ENCODE data around the gene GLG1.
"Not testable (repeated sequence)": the region's sequence is repeated elsewhere in the genome, so short reads cannot be mapped to it uniquely, and the experiment has no call there.

The GLG1 gene

GRCh38 chr16:74455213-74455612 lies 151.7 kb downstream of the GLG1 start:
- FAIRE-seq (no peak), DNase-seq (ENCODE audit: insufficient read length, low spot score) (no peak)
- no peak for TF ChIP-seq POLR2A (IDR thresholded peaks at IDR 0.05; ENCODE audit: low read depth, low read length)

DNA sequence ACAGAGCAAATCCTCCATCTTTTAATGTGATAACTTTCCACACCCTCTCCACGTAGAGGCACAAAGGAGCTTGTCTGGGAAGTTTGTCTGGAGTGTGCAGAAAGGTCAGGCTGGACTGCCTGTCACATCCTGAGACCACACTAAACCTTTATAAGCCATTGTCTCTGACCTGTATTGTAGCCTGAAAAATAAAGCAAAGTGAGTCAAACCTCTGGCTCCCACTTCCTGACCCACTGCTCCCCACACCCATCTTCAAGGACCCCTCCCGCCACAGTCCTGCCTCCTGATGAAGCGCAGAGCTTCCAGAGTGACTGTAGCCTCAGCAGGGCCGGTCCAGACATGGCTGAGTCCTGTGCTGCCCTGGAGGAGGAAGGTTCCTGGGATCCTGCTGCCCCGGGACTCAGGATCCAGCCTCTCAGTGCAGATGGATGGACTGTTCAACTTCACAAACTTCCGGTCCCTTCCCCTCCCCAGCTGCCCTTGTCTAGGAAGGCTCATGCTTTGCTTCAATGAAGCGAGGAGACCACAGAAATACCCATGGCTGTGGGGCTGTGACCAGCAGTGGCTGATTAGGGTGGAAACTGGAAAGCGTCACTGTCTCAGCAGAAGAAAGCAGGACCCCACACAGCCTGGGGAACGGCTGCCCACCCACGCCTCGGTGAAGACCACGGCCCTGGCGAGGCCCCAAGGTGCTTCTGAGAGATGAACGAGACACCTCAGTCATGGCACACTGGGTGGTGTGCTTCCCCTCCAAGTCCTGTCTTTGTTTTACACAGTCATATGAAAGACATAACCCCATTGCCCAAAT lies 154.8 kb downstream of the GLG1 start:
- TF ChIP-seq POLR2A (IDR thresholded peaks at IDR 0.05; ENCODE audit: low read depth, low read length) = no peak
- no peak for FAIRE-seq
- no peak for DNase-seq (ENCODE audit: insufficient read length, low spot score)

DNA sequence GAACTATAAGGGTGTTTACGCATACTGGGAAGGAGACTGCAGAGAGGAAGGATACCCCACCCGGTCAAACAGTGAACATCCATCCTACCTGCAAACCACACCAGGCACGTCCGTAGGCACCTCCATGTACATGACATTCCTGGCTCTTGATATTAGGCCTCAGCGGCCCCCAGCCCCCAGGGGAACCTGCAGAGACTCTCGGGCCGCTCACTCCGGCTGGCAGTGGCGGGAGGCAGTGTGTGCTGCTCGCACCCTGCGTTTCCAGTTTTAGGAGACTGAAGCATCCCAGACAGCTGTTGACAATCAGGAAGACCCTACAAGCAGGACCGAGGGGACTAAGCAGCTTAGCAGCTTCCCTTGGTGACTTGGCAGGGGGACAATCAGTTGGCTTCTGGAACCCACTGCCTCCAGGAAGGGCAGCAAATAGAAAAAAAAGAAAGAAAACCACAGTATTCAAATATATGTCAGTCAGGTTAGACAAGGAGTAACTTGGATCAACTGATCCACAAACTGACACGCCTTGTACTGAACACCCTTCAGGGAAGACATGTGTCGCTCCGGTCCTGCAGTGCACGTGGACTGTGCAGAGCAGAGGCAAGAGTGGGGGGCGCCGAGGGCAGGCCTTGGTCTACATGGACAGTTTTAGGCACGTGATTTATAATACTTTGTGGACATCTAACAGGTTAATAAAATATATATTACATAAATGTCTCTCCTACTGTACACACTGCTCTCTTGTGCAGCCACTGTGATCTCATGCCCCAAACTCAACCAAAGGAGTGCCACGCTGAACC lies 155.8 kb downstream of the GLG1 start:
- FAIRE-seq = no peak
- no peak for TF ChIP-seq POLR2A (IDR thresholded peaks at IDR 0.05; ENCODE audit: low read depth, low read length)
- no peak for DNase-seq (ENCODE audit: insufficient read length, low spot score)

GRCh38 chr16:74450236-74450635 lies 156.7 kb downstream of the GLG1 start:
- DNase-seq (ENCODE audit: insufficient read length, low spot score) (no peak), FAIRE-seq (no peak)
- no peak for TF ChIP-seq POLR2A (IDR thresholded peaks at IDR 0.05; ENCODE audit: low read depth, low read length)

- DNase-seq (ENCODE audit: insufficient read length, low spot score) (peak; percentile 54), FAIRE-seq (no peak)
- TF ChIP-seq POLR2A (IDR thresholded peaks at IDR 0.05; ENCODE audit: low read depth, low read length) = no peak
These were observed 157.4 kb downstream of the GLG1 start for GRCh38 chr16:74449470-74449869.

- FAIRE-seq (no peak), DNase-seq (ENCODE audit: insufficient read length, low spot score) (peak; percentile 82)
- no peak for TF ChIP-seq POLR2A (IDR thresholded peaks at IDR 0.05; ENCODE audit: low read depth, low read length)
These were observed 157.9 kb downstream of the GLG1 start for GRCh38 chr16:74448990-74449389.

- DNase-seq (ENCODE audit: insufficient read length, low spot score) = no peak
- TF ChIP-seq POLR2A (IDR thresholded peaks at IDR 0.05; ENCODE audit: low read depth, low read length) = no peak
These were observed 159.3 kb downstream of the GLG1 start for GRCh38 chr16:74447578-74447977.

DNA sequence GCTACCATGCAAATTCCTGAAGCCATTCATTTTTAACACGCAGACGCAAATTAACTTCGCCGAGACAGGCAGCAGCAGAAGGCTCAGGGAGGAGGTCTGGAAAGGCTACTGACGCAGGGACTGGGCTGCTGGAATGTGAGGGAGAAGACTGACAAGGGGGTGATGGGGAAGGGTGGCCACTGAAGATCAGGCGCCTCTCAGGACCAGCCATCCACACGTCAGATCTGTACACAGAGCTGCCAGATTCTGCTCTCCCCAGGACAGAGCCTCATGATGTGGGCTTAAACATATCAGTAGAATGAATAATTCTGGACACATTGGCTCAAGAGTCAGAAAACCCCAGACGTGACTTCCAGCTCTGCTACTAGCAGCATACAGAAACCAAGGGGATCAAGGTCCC lies 160.0 kb downstream of the GLG1 start:
- TF ChIP-seq POLR2A (IDR thresholded peaks at IDR 0.05; ENCODE audit: low read depth, low read length) = no peak
- FAIRE-seq = no peak

More at GRCh38 chr16:74447578-74447977, 159.3 kb downstream of the GLG1 start:
- FAIRE-seq = no peak

GRCh38 chr16:74443624-74444346 lies 163.1 kb downstream of the GLG1 start:
- not testable (repeated sequence) for DNase-seq (ENCODE audit: insufficient read length, low spot score); FAIRE-seq

More for the DNA sequence above, 160.0 kb downstream of the GLG1 start:
- DNase-seq (ENCODE audit: insufficient read length, low spot score) = no peak

- DNase-seq (ENCODE audit: insufficient read length, low spot score) (no peak), FAIRE-seq (no peak)
- TF ChIP-seq POLR2A (IDR thresholded peaks at IDR 0.05; ENCODE audit: low read depth, low read length) = no peak
These were observed 167.2 kb downstream of the GLG1 start for GRCh38 chr16:74439685-74440084.

GRCh38 chr16:74438492-74438979 lies 168.4 kb downstream of the GLG1 start:
- no peak for TF ChIP-seq POLR2A (IDR thresholded peaks at IDR 0.05; ENCODE audit: low read depth, low read length)
- FAIRE-seq (no peak), DNase-seq (ENCODE audit: insufficient read length, low spot score) (no peak)

DNA sequence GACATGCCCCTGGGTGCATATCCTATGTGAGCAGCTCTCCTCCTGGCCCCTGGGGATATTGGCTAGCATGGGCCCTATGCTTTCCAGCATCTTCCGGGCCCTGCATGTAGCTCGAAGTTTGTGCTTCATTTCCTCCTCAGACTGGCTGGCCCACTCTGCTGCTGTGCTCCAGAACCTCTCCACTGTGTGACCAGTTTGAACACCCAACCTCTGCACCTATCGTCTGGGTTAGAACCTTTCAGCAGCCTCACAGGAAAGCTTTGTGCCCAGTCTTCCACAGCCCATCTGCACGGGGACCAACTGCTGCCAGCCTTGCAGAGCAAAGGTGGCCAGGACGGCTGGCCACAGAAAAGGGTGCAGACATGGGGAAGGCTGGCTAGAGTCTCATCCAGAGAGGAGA lies 175.4 kb downstream of the GLG1 start:
- no peak for DNase-seq (ENCODE audit: insufficient read length, low spot score)
- FAIRE-seq = no peak
- TF ChIP-seq POLR2A (IDR thresholded peaks at IDR 0.05; ENCODE audit: low read depth, low read length) = no peak

DNA sequence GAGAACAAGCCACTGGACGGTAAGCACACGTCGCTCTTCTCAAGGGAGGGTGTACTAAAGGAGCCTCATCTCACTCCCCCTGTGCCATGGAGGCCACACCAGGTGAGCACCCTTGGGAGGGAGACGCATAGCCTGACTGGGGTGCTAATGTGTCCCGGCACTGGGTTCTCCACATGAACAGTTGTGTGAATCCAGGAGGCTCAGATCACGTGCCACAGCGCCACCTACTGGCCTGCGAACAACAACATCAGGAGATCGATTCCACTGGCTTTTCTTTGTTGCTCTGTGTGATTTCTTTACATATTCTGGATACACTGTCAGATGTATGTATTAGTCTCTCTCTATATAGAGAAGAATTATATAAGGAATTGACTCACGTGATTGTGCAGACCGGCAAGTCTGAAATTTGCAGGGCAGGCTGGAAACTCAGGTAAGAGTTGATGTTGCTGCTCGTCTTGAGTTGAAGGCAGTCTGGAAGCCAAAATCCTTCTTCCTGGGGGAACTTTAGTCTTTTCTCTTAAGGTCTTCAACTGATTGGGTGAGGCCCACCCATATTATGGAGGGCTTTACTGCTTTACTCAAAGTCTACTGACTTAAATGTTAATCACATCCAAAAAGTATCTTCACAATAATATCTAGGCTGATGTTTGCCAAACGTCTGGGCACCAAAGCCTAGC lies 176.7 kb downstream of the GLG1 start:
- peak; percentile 18 for DNase-seq (ENCODE audit: insufficient read length, low spot score)
- FAIRE-seq = not testable (repeated sequence)

- not testable (repeated sequence) for DNase-seq (ENCODE audit: insufficient read length, low spot score); FAIRE-seq
These were observed 178.4 kb downstream of the GLG1 start for GRCh38 chr16:74428493-74428892.

GRCh38 chr16:74425751-74426150 lies 181.2 kb downstream of the GLG1 start:
- DNase-seq (ENCODE audit: insufficient read length, low spot score); FAIRE-seq: not testable (repeated sequence)

DNA sequence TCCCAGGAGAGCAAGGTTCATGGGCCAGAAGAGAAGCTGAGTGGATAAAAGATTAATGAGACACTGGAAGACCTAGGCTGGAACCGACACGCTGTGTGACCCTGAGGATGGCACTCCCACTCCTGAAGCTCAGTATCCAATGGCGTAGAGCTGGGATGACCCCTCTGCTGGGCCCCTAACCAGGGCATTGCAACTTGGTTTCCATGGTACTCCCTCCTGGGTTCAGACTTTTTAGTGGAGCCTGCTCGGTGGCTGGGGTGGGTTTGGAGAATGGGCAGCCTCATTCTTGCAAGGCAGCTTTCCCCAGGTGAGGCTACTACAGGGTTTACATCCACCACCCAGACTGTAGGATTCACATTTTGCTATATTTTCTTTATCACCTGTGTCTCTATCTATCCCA lies 183.2 kb downstream of the GLG1 start:
- DNase-seq (ENCODE audit: insufficient read length, low spot score); FAIRE-seq: not testable (repeated sequence)

GRCh38 chr16:74422086-74422485 lies 184.8 kb downstream of the GLG1 start:
- DNase-seq (ENCODE audit: insufficient read length, low spot score); FAIRE-seq: not testable (repeated sequence)

- not testable (repeated sequence) for FAIRE-seq; DNase-seq (ENCODE audit: insufficient read length, low spot score)
These were observed 185.5 kb downstream of the GLG1 start for GRCh38 chr16:74421482-74421785.

All from H54 (cell line).